Endothelial cell of umbilical vein (primary cell): ENCODE measurements around the gene RPGRIP1L. TPM values are rescaled to one million over a fixed set of nuclear protein-coding genes. Genes with fewer than 3 reads are reported as not detected.

ENCODE experiments used
- BruUV-seq: library from RNA; stranded (reverse); fragments of 400-500 nt; replicated peaks from 2 replicates; lab custom pipeline; 2021; lab: Mats Ljungman, UMichigan
- CTCF ChIA-PET: fragments of 300-600, 350-600 bp; sonication (Branson Sonifier 250); formaldehyde crosslinking; loops from one replicate; lab custom pipeline; 2021; ENCODE audit warnings: antibody characterized with exemption, inconsistent platforms; lab: Charles Lee
- POLR2A ChIA-PET: fragments of 300-600, 350-600 bp; sonication (Branson Sonifier 250); formaldehyde crosslinking; loops from one replicate; lab custom pipeline; 2021; ENCODE audit warnings: antibody characterized with exemption, inconsistent platforms; lab: Charles Lee
- DNase-seq: peaks from one replicate; pipeline ENCODE4 v3.0.0-alpha.2; 2011; ENCODE audit warnings: low read depth, low spot score
- FAIRE-seq: peaks from 2 replicates; lab custom pipeline; 2011; peaks lifted over from hg19 to GRCh38; lab: Jason Lieb, UNC
- H2AFZ ChIP-seq: 2 replicates; pipeline ENCODE4 v1.6.0; 2012; ENCODE audit warnings: low read depth, low read length, control low read depth, inconsistent platforms
- H3K27ac ChIP-seq: 2 replicates; pipeline ENCODE4 v1.5.1; 2011; ENCODE audit warnings: low read depth, mild to moderate bottlenecking, control low read depth, low read length, moderate library complexity; ENCODE audit not compliant: insufficient read depth
- H3K27me3 ChIP-seq, 2 experiments: 2 replicates each; pipeline versions ENCODE4 v1.6.0 to v1.6.1; 2011; ENCODE audit warnings: low read length in 2 of 2, mixed read lengths in 1 of 2; ENCODE audit not compliant: control insufficient read depth in 2 of 2, insufficient read depth in 2 of 2
- H3K36me3 ChIP-seq, 2 experiments: 2 replicates in 1 of 2; 3 replicates in 1 of 2; pipeline ENCODE4 v1.5.1; 2011; ENCODE audit warnings: low read length in 2 of 2, mild to moderate bottlenecking in 1 of 2, moderate library complexity in 1 of 2; ENCODE audit not compliant: control insufficient read depth in 2 of 2, insufficient read depth in 2 of 2; ENCODE audit errors: extremely low read depth in 1 of 2
- H3K4me1 ChIP-seq: 3 replicates; pipeline ENCODE4 v1.5.1; 2011; ENCODE audit warnings: mild to moderate bottlenecking, low read length; ENCODE audit not compliant: control insufficient read depth, insufficient read depth; ENCODE audit errors: extremely low read depth
- H3K4me2 ChIP-seq: 2 replicates; pipeline ENCODE4 v1.6.1; 2011; ENCODE audit warnings: low read length, control low read depth, mixed read lengths; ENCODE audit not compliant: insufficient read depth
- H3K4me3 ChIP-seq, 3 experiments: fragments of 200-600 bp in 1 of 3; sonication (generic), shearing (Covaris generic) in 1 of 3; replicated peaks in 1 of 3; 2 replicates each; pipeline ENCODE4 v1.5.1; 2011 to 2016; ENCODE audit warnings: control low read depth in 3 of 3, low read length in 3 of 3, mild to moderate bottlenecking in 2 of 3, inconsistent platforms in 1 of 3, low read depth in 1 of 3, moderate library complexity in 1 of 3; ENCODE audit not compliant: insufficient read depth in 1 of 3
- H3K79me2 ChIP-seq: 2 replicates; pipeline ENCODE4 v1.6.0; 2012; ENCODE audit warnings: low read length, inconsistent platforms; ENCODE audit not compliant: control insufficient read depth, insufficient read depth
- H3K9ac ChIP-seq: replicated peaks from 2 replicates; pipeline ENCODE3; 2011; ENCODE audit warnings: low read length, control low read depth; ENCODE audit not compliant: insufficient read depth; ENCODE audit errors: extremely low read depth
- H3K9me1 ChIP-seq: replicated peaks from 3 replicates; pipeline ENCODE4 v1.6.0; 2011; ENCODE audit warnings: mild to moderate bottlenecking, low read length; ENCODE audit not compliant: control insufficient read depth, insufficient read depth; ENCODE audit errors: extremely low read depth
- H3K9me3 ChIP-seq: replicated peaks from 2 replicates; pipeline ENCODE4 v1.5.1; 2012; ENCODE audit warnings: low read length, inconsistent platforms; ENCODE audit not compliant: control insufficient read depth, insufficient read depth
- H4K20me1 ChIP-seq: replicated peaks from 2 replicates; pipeline ENCODE3; 2011; ENCODE audit warnings: mild to moderate bottlenecking, low read length; ENCODE audit not compliant: control insufficient read depth, insufficient read depth; ENCODE audit errors: extremely low read depth
- EZH2 ChIP-seq: IDR thresholded peaks from 2 replicates; pipeline ENCODE4 v1.6.1; 2012; ENCODE audit warnings: borderline replicate concordance, low read depth, mild to moderate bottlenecking, moderate library complexity, low read length, inconsistent platforms; ENCODE audit not compliant: severe bottlenecking
- FOS ChIP-seq: IDR thresholded peaks from 2 replicates; pipeline ENCODE4 v1.6.1; 2011; ENCODE audit warnings: mild to moderate bottlenecking, low read length, moderate library complexity, borderline replicate concordance; ENCODE audit not compliant: insufficient read depth
- GATA2 ChIP-seq: IDR thresholded peaks from 2 replicates; pipeline ENCODE4 v1.7.0; 2011; ENCODE audit warnings: low read depth, mild to moderate bottlenecking, moderate library complexity, mixed read lengths, low read length; ENCODE audit not compliant: insufficient read length, insufficient read depth
- JUN ChIP-seq: IDR thresholded peaks from 2 replicates; pipeline ENCODE4 v1.6.1; 2011; ENCODE audit warnings: borderline replicate concordance, low read depth; ENCODE audit not compliant: insufficient read length, insufficient read depth
- MAX ChIP-seq: IDR thresholded peaks from 2 replicates; pipeline ENCODE4 v1.6.1; 2011; ENCODE audit not compliant: insufficient read depth, insufficient read length
- MYC ChIP-seq: IDR thresholded peaks from one replicate; pipeline ENCODE4 v1.6.1; 2011; ENCODE audit warnings: mild to moderate bottlenecking, low read depth, low read length
- POLR2A ChIP-seq: IDR thresholded peaks from 2 replicates; pipeline ENCODE4 v1.6.1; 2012; ENCODE audit warnings: low read depth, mild to moderate bottlenecking, control low read depth, low read length
- POLR2AphosphoS5 ChIP-seq: IDR thresholded peaks from 2 replicates; pipeline ENCODE4 v1.6.1; 2012; ENCODE audit warnings: low read depth, mild to moderate bottlenecking, control low read depth, low read length, moderate library complexity; ENCODE audit not compliant: insufficient read depth
- dilution Hi-C: fragments of 300-500 bp; cut with MboI; formaldehyde crosslinking; loops from one replicate; pipeline ENCODE4 v1.15.0; 2019; ENCODE audit warnings: low sequenced_read_pairs; ENCODE audit not compliant: extremely low pct_ligation_motif_present
- intact Hi-C: fragments of 100-400 bp; cut with micrococcal nuclease; formaldehyde crosslinking; loops from one replicate; pipeline ENCODE4 v1.10.0; 2022
- polyA plus RNA-seq, 4 experiments: library from polyadenylated mRNA; depleted of rRNA in 3 of 4; stranded (reverse) in 3 of 4; unstranded in 1 of 4; fragments of >200 nt; gene quantifications; 2 replicates each; pipeline versions ENCODE4 v1.2.1 to v1.2.3, GENCODE V29; 2011 to 2012; ENCODE audit warnings: missing spikeins in 1 of 4
- total RNA-seq: library from RNA; stranded (reverse); gene quantifications from 2 replicates; pipeline ENCODE4 v1.2.3, GENCODE V29; 2021
- TF ChIP-seq, protein P1 (sequence below), 2 donors: IDR thresholded peaks; 1 replicate in 1 of 2; 2 replicates in 1 of 2; pipeline ENCODE4 v1.5.1; 2011; ENCODE audit warnings: low read length in 2 of 2, mild to moderate bottlenecking in 2 of 2, moderate library complexity in 2 of 2, control low read depth in 1 of 2, inconsistent platforms in 1 of 2, low read depth in 1 of 2; ENCODE audit not compliant: insufficient read depth in 1 of 2; ENCODE audit errors: extremely low read depth in 1 of 2

Gene RPGRIP1L
- total and polyA plus RNA-seq, 2 donors (not counting 3 experiments of a cell fraction or from before 2014, with no cell fraction given): 3.2 to 13.2 TPM

DNA sequence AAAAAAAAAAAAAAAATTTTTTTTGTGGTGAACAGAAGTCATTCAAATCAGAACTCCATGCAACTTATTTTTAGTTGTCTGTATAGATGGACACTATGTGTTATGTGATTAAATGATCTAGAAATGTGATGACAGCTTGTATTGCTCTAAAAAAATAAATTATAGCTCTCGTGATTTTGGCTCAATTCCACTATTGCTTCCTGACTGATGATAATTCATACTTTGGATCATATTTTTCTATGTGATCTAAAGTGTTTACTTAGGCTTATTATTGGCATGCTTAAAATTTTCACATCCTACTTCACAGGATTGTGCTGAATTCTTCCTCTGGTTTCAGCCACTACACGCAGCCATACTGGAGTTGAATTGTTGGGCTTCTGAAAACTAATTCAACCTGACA lies 76.8 kb downstream of the RPGRIP1L start:
- DNase-seq (peak; percentile 67), FAIRE-seq (no peak)
- H4K20me1 ChIP-seq: no peaks in the 10 kb centered on the region
- peaks cover 15% of the 10 kb centered on the region for H3K4me1 ChIP-seq
- H3K79me2 ChIP-seq: no peaks in the 10 kb centered on the region
- no peak overlapping the region for H3K4me3 ChIP-seq
- H3K27me3 ChIP-seq: no peaks in the 10 kb centered on the region
- H3K36me3 ChIP-seq: no peaks in the 10 kb centered on the region
- peak overlapping the region; percentile 55 for H3K27ac ChIP-seq
- BruUV-seq: no TSS peak
- H3K9me3 ChIP-seq: no peaks in the 10 kb centered on the region
- TF ChIP-seq POLR2AphosphoS5 (no peak), POLR2A (no peak), MYC (no peak), FOS (no peak), GATA2 (no peak), EZH2 (no peak), MAX (no peak), JUN (no peak)
- TF ChIP-seq, protein P1, sequence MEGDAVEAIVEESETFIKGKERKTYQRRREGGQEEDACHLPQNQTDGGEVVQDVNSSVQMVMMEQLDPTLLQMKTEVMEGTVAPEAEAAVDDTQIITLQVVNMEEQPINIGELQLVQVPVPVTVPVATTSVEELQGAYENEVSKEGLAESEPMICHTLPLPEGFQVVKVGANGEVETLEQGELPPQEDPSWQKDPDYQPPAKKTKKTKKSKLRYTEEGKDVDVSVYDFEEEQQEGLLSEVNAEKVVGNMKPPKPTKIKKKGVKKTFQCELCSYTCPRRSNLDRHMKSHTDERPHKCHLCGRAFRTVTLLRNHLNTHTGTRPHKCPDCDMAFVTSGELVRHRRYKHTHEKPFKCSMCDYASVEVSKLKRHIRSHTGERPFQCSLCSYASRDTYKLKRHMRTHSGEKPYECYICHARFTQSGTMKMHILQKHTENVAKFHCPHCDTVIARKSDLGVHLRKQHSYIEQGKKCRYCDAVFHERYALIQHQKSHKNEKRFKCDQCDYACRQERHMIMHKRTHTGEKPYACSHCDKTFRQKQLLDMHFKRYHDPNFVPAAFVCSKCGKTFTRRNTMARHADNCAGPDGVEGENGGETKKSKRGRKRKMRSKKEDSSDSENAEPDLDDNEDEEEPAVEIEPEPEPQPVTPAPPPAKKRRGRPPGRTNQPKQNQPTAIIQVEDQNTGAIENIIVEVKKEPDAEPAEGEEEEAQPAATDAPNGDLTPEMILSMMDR (IDR thresholded peaks at IDR 0.05; ENCODE audit: extremely low read depth in 1 of 2, insufficient read depth in 1 of 2, low read depth in 1 of 2, low read length in 2 of 2): no peak
- dilution Hi-C loops (no loop called here), intact Hi-C loops (loop anchor here (1.0 kb wide), 1 partner anchor 109 kb away; no protein-coding TSS in a partner anchor)
- H3K9ac ChIP-seq: no peak overlapping the region
- POLR2A ChIA-PET: no interaction called here
- H3K4me2 ChIP-seq: no peak overlapping the region
- CTCF ChIA-PET: no interaction called here
- H2AFZ ChIP-seq: no peak overlapping the region
- no peaks in the 10 kb centered on the region for H3K9me1 ChIP-seq
